ENCODE results near the gene ARNT2.

The ARNT2 gene

GRCh38 chr15:80482696-80483095, 78.5 kb downstream of the ARNT2 start:
- DNase-seq (ENCODE audit: low read depth) = no peak
- TF ChIP-seq CTCF (IDR thresholded peaks at IDR 0.05; ENCODE audit: low read depth, low read length) (no peak), MYC (IDR thresholded peaks at IDR 0.05; ENCODE audit: low read depth, low read length) (no peak), MAX (IDR thresholded peaks at IDR 0.05; ENCODE audit: low read depth, low read length) (no peak), POLR2A (IDR thresholded peaks at IDR 0.05; ENCODE audit: extremely low read depth, insufficient read length) (no peak)
- no peak overlapping the region for H3K4me3 ChIP-seq (ENCODE audit: low read depth, low read length)

DNA sequence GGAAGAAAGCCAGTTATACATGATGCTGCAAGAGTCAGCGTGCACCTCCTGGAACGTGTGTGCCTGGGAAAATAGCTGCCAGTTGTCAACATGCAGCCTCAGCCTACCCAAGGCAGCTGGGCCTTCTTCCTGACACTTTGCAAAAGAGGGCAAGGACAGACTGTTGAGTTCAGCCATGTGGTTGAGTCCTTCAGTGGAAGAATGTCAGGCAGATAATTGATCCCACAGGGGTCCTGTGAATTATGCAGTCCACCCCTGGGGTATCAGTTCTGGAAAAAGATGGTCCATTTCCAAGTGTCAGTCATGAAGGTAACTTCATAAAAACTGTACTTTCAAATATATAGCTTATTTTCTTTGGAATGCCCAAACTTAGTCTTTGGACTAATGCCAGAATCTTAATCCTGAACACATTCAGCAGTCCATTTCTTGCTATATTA, 79.6 kb downstream of the ARNT2 start:
- H3K4me3 ChIP-seq (ENCODE audit: low read depth, low read length) = no peak overlapping the region
- TF ChIP-seq POLR2A (IDR thresholded peaks at IDR 0.05; ENCODE audit: extremely low read depth, insufficient read length) (no peak), MYC (IDR thresholded peaks at IDR 0.05; ENCODE audit: low read depth, low read length) (no peak), MAX (IDR thresholded peaks at IDR 0.05; ENCODE audit: low read depth, low read length) (no peak), CTCF (IDR thresholded peaks at IDR 0.05; ENCODE audit: low read depth, low read length) (no peak)
- no peak for DNase-seq (ENCODE audit: low read depth)

DNA sequence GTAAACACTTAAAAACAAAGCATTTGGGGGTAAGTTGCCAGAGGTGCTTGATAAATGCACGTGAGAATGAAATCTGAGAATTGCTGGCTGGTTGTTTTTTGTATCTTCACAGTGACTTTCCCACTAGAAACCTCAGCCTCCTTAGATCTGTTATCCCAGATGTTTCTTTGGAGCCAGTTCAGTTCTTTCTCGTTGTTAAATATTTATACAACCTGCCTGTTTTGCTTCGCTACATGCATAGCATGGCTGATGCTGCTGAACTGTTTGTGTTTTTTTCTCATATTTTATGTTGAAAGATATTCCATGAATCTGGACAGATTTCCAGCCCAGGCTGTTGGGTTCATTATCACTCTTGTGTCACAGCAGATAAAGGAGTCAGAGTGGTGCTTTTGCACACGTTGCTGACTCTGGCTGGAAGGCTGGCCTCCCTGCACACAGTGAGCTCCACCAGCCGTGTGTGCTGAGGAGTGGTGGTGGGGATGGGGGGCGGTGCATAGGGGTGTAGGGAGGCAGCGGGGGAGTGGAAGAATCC, 80.2 kb downstream of the ARNT2 start:
- DNase-seq (ENCODE audit: low read depth) = no peak
- H3K4me3 ChIP-seq (ENCODE audit: low read depth, low read length) = no peak overlapping the region
- TF ChIP-seq MYC (IDR thresholded peaks at IDR 0.05; ENCODE audit: low read depth, low read length) = no peak
- TF ChIP-seq POLR2A (IDR thresholded peaks at IDR 0.05; ENCODE audit: extremely low read depth, insufficient read length) = no peak
- no peak for TF ChIP-seq MAX (IDR thresholded peaks at IDR 0.05; ENCODE audit: low read depth, low read length)
- TF ChIP-seq CTCF (IDR thresholded peaks at IDR 0.05; ENCODE audit: low read depth, low read length) = no peak

GRCh38 chr15:80485370-80486164, 81.4 kb downstream of the ARNT2 start:
- DNase-seq (ENCODE audit: low read depth) = no peak

DNA sequence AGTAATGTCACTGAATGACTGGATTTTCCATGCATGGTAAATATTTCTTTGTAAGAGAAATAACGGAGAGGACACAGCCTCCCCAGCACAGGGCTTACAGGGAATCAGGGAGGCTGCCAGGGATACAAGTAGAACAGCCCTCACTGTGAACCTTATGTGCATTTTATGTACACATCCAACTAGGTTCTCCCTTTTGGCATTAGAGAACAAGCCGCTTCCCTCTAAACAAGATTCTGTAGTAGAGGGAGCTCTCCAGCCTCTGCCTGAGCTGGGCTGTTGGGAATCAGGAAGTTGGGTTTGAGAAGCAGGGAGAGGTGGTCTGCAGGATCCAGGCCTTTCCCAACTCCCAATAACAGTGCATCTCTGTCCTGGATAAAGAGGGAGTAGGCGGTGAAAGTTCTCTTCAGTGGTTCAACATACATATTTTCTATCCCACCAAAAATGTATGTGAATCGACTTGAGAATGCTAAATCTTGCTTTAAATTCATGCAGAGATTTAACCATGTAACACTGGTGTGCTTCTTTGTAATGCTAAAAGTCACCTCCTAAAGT, 83.7 kb downstream of the ARNT2 start:
- H3K4me3 ChIP-seq (ENCODE audit: low read depth, low read length) = no peak overlapping the region
- no peak for DNase-seq (ENCODE audit: low read depth)
- no peak for TF ChIP-seq MAX (IDR thresholded peaks at IDR 0.05; ENCODE audit: low read depth, low read length)
- TF ChIP-seq MYC (IDR thresholded peaks at IDR 0.05; ENCODE audit: low read depth, low read length) = no peak
- TF ChIP-seq POLR2A (IDR thresholded peaks at IDR 0.05; ENCODE audit: extremely low read depth, insufficient read length) = no peak
- TF ChIP-seq CTCF (IDR thresholded peaks at IDR 0.05; ENCODE audit: low read depth, low read length) = no peak

More at GRCh38 chr15:80485370-80486164, 81.4 kb downstream of the ARNT2 start:
- TF ChIP-seq MYC (IDR thresholded peaks at IDR 0.05; ENCODE audit: low read depth, low read length) = no peak
- no peak for TF ChIP-seq POLR2A (IDR thresholded peaks at IDR 0.05; ENCODE audit: extremely low read depth, insufficient read length)
- no peak for TF ChIP-seq CTCF (IDR thresholded peaks at IDR 0.05; ENCODE audit: low read depth, low read length)
- no peak for TF ChIP-seq MAX (IDR thresholded peaks at IDR 0.05; ENCODE audit: low read depth, low read length)
- no peak overlapping the region for H3K4me3 ChIP-seq (ENCODE audit: low read depth, low read length)

All from NB4 (cell line).